HG03457 (cell line): ENCODE results near the gene SPEM3.

Source experiments
- ATAC-seq: cut with Tn5 transposase; IDR thresholded peaks from one replicate; pipeline ENCODE4 v1.9.1; 2021; ENCODE audit warnings: moderate number of reproducible peaks; ENCODE audit not compliant: unreplicated experiment

Gene SPEM3

DNA sequence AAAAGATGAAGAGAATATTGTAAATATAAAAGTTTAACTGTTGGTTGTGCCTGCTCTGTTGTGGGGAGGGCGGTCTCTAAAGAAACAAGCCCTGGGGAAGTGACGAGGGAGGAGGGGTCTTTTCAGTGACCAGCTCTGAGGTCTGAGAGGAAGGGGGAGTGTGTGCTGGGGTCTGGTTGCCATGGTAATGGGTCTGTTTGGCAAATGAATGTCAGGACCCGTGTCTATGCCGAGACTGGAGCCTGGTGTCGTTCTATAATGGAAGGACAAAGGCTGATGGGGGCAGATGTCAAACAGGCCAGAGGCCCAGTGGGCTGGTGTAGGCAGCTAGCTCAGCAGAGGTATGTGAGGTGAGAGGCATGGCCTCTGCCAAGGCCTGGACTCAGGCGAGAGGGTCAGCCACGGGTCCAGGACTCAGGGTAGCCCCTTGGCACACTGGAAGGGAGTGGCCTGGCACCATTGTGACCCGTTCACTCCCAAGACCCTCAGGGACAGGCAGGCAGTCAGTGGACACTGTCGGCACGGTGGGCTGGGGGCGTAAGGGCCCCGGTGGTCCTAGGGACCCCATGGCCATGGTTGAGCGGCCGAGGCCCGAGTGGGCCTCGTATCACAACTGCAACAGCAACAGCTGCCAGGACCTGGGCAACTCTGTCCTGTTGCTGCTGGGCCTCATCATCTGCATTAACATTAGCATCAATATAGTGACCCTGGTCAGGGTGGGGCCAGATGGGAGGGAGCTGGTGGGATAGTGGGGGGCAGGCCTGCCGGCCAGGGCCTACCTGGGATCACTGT is 8.6 kb upstream of the SPEM3 start, which contains the start of gene SPEM1:
Gene SPEM1 (plus strand): TSS at position 506 of the 792 bp plus-strand sequence. CDS start 61 bp downstream, at position 567.
- no peak for ATAC-seq

DNA sequence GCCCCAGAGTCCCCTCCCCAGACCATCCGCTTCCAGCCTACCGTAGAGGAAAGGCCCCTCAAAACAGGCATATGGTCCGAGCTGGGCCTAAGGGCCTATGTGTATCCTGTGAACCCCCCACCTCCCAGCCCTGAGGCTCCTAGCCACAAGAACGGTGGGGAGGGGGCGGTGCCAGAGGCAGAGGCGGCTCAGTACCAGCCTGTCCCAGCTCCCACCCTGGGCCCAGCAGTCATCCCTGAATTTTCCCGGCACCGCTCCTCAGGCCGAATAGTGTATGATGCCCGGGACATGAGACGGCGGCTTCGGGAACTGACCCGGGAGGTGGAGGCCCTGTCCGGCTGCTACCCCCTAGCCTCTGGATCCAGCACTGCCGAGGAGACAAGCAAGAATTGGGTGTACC is 7.5 kb upstream of the SPEM3 start:
- ATAC-seq, result no peak

DNA sequence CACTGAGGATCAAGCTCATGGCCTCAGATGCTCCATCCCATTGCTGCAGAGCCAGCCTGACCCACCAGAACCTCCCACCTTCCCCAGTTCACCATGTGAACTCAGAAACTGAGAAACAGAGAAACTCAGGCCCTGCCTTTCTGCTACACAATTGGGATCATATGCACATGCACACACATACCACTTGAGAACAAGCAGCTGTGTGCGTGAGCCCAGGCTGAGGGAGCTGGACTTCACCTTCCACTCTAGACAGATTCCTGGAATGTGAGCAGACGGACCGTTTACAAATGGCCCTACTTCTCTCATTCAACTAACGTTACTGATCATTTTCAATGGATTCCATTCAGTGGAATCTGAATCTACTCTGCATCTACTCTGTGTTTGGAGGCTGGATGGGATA is 5.0 kb upstream of the SPEM3 start:
- ATAC-seq, result no peak

DNA sequence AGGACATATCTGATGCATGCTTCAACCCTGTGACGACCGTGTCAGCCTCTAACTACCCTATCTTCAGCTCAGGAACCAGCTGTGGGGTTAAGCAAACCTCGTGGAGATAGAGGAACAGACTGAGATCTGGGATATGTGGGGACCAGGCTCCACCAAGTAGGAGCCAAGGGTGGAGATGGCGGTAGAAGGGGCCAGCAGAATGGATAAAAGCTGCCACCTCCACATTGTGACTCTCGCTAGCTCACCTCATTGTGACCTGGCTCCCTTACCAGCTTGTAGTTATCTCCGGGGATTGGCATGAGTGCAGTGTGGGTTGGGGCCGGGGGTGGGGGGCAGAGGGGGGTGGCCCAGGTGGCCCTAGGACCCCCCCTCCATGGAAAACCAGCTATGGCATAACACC is 3.3 kb upstream of the SPEM3 start, which contains the start of gene SPEM2:
Gene SPEM2 (plus strand): TSS at position 301 of the 400 bp plus-strand sequence. CDS start 73 bp downstream, at position 374.
- ATAC-seq, result no peak

DNA sequence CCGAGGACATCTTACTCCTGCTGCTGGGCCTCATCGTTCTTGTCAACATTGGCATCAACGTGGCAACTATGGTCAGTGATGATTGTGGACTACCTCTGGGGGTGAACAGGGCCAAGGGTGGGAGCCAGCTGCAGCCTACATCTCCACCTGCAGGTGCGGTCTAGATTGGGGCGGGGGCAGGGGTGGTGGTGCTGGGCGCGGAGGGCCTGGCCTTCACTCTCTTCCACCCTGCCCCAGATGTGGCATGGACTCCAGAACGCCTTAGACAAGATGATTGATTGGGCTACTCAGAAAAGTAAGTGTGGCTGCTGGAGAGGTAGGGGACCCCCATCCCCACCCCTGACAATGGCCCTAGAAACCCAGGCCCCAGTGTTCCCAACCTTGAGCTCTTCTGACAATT is 2.9 kb upstream of the SPEM3 start:
- ATAC-seq, result no peak

DNA sequence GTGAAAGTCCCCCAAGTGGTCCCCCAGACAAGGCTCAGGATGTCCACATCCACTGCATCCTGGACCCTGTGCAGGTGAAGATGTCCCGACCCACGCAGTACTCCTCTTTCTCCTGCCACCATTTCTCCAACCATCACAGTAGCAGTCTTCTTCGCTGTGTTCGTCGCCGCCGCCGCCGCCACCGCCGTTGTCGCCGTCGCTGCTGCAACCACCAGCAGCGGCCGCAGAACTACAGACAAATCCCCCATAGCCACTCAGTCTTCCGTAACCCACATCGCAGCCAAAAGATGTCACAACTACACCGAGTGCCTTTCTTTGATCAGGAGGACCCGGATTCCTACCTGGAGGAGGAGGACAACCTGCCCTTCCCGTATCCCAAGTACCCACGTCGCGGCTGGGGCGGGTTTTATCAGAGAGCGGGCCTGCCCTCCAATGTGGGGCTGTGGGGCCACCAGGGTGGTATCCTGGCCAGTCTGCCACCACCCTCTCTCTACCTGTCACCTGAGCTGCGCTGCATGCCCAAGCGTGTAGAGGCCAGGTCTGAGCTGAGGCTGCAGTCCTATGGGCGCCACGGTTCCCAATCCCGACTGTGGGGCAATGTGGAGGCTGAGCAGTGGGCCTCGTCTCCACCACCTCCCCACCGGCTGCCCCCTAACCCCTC is 2.3 kb upstream of the SPEM3 start:
- ATAC-seq, result no peak

DNA sequence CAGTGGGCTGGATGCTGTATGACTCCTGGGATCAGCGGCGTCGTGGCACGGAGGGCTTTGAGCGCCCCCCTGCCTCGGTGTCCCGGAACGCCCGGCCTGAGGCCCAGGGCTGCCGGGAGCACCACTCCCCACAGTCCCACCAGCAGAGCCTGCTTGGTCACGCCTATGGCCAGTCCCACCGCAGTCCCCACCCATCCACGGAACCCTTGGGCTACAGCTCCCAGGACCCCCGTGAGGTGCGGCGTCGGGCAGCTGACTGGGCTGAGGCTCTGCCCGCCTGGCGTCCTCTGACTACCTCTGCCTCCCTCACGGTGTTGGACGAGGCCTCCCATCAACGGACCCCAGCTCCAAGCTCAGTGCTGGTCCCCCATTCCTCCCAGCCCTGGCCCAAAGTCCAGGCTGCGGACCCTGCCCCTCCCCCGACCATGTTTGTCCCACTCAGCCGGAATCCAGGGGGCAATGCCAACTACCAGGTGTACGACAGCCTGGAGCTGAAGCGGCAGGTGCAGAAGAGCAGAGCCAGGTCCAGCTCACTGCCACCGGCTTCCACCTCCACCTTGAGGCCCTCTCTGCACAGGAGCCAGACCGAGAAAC is 1.7 kb upstream of the SPEM3 start:
- no peak for ATAC-seq

DNA sequence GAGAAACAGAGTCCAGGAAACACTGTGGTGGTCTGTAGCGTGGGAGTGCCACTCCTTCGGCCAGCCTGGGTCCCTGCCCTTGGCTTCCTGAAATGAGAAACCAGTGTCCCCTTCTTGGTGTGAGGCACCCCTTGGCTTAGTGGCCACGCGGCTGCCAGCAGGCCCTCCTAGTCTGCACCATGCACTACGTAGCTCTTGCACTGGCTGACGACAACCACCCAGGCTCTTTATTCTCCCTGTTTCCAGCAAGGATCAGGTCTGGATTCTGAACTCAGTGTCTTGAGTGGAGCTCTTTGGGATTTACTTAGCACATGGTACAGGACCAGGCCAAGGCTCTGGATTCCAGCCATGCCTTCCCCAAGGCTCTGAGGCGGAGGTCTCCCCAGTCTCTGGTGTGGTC is 1.1 kb upstream of the SPEM3 start:
- no peak for ATAC-seq

DNA sequence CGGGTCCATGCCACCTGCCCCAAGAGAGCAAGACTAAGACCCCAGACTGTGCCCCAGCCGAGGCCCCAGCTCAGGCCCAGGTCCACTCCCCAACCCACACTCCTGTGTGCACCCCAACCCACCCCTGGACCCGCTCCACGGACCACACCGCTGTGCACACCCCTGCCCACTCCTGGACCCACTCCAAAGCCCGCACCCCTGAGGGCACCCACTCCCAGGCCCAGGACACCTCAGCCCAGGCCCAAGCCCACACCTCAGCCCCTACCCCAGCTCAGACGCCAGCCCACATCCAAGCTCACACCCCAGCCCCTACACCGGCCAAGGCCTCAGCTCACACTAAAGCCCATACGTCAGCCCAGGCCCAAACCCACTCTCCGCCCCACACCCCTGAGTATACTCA is 1.1 kb downstream of the SPEM3 start:
- ATAC-seq, result no peak

DNA sequence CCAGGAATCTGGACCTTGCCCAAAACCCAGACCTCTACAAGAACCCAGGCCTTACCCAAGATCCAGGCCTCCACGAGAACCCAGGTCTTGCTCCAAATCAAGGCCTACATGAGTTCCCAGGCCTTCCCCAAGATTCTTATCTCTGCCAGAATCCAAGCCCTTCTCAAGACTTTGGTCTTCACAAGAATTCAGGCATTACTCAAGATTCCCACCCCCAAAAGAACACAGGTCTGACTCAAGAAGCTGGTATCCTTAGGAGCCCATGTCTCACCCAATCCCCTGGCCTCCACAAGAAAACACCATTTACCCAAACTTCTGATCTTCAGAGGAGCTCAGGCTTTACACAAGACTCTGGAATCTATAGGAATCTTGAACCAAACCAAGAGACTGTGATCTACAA is 2.6 kb downstream of the SPEM3 start:
- ATAC-seq, result no peak

DNA sequence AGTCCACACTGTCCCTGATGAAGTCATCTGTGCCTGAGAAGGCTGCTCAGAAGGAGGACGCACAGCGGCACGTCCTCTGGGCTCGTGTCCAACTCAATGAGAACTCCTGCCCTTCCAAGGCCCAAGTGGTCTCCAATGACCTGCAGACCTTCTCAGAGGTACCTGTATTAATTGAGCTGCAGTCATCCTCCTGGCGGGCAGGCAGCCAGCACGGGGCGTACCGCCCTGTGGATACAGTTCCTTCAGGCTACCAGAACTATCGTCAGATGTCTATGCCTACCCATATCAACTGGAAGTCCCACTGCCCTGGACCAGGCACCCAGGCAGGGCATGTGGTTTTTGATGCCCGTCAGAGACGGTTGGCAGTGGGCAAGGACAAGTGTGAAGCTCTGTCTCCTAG is 3.6 kb downstream of the SPEM3 start:
- ATAC-seq, result no peak

DNA sequence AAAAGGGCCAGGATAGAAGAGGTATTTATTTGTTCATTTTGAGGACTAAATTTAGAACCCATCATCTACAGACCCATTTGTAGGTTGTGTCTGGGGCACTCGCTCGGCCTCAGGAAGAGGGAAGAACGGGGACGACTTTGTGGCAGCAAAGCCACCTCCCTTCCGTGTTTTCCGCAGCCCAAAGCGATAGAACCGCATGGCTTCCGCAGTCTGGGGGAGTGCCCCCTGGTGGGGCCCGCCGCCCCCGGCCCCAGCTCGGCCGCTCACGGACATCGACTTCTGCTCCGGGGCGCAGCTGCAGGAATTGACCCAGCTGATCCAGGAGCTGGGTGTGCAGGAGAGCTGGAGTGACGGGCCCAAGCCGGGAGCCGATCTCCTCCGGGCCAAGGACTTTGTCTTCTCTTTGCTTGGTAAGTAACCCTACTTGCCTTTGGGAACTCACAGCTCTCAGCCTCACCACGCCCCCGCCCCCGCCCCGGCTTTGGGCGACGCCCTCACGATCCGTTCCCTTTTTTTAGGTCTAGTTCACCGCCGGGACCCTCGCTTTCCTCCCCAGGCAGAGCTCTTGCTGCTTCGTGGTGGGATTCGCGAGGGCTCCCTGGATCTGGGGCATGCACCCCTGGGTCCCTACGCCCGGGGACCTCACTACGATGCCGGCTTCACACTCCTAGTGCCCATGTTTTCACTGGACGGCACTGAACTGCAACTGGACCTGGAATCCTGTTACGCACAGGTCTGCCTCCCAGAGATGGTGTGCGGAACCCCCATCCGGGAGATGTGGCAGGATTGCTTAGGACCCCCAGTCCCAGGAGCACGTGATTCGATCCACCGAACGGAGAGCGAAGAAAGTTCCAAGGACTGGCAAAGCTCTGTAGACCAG is 7.3 kb downstream of the SPEM3 start:
- ATAC-seq, result peak; percentile 4

DNA sequence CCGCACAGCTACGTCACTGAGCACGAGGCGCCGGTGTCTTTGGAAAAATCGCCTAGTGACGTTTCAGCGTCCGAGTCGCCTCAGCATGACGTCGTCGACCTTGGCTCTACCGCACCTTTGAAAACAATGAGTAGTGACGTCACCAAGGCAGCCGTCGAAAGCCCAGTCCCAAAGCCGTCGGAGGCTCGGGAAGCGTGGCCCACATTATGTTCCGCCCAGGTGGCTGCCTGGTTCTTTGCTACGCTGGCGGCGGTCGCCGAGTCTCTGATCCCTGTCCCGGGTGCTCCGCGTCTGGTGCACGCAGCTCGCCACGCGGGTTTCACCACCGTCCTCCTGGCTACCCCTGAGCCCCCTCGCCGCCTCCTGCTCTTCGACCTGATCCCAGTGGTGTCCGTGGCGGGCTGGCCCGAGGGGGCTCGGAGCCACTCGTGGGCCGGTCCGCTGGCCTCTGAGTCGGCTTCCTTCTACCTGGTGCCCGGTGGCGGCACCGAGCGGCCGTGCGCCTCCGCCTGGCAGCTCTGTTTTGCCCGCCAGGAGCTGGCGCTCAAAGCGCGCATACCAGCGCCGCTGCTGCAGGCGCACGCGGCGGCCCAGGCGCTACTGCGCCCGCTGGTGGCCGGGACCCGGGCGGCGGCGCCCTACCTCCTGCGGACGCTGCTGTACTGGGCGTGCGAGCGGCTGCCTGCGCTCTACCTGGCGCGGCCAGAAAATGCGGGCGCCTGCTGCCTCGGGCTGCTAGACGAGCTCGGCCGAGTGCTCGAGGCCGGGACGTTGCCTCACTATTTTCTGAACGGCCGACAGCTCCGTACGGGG is 8.1 kb downstream of the SPEM3 start:
- no peak for ATAC-seq

DNA sequence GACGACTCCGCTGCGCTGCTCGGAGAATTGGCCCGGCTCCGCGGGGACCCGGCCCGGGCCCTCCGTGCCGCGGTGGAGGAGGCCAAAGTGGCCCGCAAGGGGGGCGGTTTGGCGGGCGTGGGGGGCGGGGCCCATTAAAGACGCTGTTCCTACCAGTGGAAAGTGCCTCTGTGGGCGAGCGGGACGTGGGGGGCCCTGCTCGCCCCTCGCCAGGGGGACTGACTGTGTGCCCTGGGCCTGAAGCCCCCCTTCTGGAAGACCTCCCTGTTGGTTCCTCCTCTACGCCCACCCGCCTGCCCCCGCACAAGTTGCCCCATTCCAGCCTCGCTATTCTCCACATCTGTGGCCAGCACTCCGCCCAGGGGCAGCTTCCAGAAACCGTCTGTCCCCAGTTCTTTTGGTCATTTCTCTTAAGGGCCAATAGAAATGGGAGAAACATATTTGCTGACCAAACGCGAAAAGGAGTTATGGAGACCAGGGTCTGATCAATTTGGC is 8.8 kb downstream of the SPEM3 start:
- ATAC-seq, result no peak

DNA sequence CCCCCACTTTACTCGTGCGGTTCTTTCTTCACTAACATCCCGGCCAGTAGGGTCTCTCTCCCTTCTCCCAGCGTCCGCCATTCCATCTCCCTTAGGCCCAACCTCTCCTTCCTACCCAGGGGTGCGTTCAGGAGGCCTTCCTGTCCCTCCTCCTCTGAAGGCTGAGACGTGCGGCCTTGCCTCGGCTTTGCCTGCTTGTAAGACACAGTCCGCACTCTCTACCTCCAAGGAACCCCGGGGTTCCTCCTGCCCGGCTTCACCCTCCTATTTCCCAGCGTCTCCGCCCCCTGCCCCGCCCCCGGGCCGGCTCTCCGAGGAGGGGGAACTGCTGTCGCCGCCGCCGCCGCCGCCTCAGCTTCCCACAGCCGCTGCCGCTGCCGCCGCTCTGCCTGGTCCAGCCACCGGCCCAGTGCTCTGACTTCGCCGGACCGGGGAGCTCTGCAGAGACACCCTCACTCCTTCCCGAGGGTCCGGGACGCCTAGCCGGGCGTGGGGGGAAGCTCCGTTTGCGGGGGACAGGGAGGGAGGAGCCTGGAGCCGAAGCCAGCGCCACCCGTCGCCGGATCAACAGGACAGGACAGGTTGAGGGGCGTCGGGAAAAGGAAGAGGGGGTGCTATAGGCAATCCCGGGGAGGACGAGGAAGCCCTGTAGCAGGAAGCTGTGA is 9.4 kb downstream of the SPEM3 start:
- ATAC-seq, result no peak

DNA sequence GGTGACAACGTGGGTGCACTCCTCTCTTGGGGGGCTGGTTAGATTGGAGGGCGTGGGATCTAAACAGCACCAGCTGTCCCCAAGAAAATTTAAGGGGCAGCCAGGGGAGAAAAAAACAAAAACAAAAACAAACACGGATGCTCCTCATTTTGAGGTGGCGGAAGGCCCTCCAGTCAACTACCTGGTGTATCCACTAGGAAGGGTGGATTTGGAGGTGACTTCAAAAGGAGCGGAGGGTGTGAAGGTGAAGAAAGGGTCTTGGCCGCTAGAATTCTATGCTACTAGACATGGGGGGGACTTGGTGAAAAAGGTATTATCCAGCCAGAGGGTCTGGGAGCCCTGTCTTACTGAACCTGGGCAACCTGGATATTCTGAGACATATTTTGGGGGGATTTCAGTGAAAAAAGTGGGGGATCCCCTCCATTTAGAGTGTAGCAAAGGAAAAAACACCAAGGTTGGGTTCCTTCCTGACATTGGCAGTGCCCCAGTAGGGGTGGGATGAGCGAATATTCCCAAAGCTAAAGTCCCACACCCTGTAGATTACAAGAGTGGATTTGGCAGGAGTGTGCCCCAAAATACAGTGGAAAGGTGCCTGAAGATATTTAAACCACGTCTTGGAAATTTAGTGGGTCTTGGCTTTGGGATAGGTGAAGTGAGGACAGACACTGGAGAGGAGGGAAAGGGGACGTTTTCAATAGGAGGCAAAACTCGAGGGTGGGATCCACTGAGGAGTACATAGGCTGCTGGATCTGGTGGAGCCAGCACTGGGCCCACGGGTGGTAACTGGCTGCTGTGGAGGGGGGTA is 10.2 kb downstream of the SPEM3 start:
- ATAC-seq, result no peak

DNA sequence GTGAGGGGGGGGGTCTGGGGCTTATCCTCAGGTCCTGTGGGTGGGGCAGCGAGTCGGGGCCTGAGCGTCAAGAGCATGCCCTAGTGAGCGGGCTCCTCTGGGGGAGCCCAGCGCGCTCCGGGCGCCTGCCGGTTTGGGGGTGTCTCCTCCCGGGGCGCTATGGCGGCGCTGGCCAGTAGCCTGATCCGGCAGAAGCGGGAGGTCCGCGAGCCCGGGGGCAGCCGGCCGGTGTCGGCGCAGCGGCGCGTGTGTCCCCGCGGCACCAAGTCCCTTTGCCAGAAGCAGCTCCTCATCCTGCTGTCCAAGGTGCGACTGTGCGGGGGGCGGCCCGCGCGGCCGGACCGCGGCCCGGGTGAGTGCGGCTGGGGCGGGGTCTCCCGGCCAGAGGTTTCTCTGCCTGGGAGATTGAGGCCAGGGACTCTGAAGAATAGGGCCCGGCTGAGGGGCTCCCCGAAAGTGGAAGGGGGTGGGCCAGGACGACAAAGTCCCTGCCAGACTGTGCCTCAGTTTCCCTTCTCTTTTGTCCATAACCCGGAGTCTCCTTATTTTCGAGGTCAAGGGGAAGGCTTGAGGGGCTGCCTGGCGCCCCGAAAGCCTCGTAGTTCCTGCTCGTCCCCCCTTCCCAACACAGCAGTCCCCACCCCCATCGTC is 10.9 kb downstream of the SPEM3 start, which contains the start of gene FGF11:
Gene FGF11 (plus strand): TSS at position 51 of the 651 bp plus-strand sequence. CDS start 109 bp downstream, at position 160.
- no peak for ATAC-seq
